Liver (tissue), 3 donors: ENCODE data around the gene ANKDD1A.

ENCODE experiments used
- CTCF ChIP-seq: fragments of 150-350 bp; IDR thresholded peaks from 2 replicates; pipeline ENCODE4 v1.5.1; 2017; ENCODE audit warnings: improper control_type of control experiment, low read depth, low read length; ENCODE audit not compliant: missing input control
- EGR1 ChIP-seq, 2 donors: IDR thresholded peaks; 2 replicates each; pipeline ENCODE4 v1.6.1; 2016 to 2018; ENCODE audit warnings: antibody characterized with exemption in 2 of 2, low read depth in 2 of 2
- JUND ChIP-seq, 2 donors: IDR thresholded peaks; 2 replicates each; pipeline ENCODE4 v1.6.1; 2016; ENCODE audit warnings: antibody characterized with exemption in 2 of 2
- MAX ChIP-seq: IDR thresholded peaks from 2 replicates; pipeline ENCODE4 v1.6.1; 2016; ENCODE audit warnings: antibody characterized with exemption
- SP1 ChIP-seq: IDR thresholded peaks from 2 replicates; pipeline ENCODE4 v1.6.1; 2018; ENCODE audit warnings: antibody characterized with exemption, mild to moderate bottlenecking
- donor health status: healthy.
- donor health status: healthy.

- TF ChIP-seq CTCF, result no peak
- TF ChIP-seq MAX, result no peak
- TF ChIP-seq JUND (IDR thresholded peaks at IDR 0.05), result no peak
- no peak for TF ChIP-seq EGR1 (IDR thresholded peaks at IDR 0.05; ENCODE audit: low read depth in 2 of 2)
- no peak for TF ChIP-seq SP1
These were observed 85.4 kb downstream of the ANKDD1A start for GRCh38 chr15:64997066-64997465.
